Measurements from ENCODE around the gene ST6GAL2. TPM values are rescaled to one million over a fixed set of nuclear protein-coding genes. Genes with fewer than 3 reads are reported as not detected.

ST6GAL2 gene, protein sequence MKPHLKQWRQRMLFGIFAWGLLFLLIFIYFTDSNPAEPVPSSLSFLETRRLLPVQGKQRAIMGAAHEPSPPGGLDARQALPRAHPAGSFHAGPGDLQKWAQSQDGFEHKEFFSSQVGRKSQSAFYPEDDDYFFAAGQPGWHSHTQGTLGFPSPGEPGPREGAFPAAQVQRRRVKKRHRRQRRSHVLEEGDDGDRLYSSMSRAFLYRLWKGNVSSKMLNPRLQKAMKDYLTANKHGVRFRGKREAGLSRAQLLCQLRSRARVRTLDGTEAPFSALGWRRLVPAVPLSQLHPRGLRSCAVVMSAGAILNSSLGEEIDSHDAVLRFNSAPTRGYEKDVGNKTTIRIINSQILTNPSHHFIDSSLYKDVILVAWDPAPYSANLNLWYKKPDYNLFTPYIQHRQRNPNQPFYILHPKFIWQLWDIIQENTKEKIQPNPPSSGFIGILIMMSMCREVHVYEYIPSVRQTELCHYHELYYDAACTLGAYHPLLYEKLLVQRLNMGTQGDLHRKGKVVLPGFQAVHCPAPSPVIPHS
- 0.36 TPM in 1 of 2 replicates, not detected in the other for total RNA-seq

DNA sequence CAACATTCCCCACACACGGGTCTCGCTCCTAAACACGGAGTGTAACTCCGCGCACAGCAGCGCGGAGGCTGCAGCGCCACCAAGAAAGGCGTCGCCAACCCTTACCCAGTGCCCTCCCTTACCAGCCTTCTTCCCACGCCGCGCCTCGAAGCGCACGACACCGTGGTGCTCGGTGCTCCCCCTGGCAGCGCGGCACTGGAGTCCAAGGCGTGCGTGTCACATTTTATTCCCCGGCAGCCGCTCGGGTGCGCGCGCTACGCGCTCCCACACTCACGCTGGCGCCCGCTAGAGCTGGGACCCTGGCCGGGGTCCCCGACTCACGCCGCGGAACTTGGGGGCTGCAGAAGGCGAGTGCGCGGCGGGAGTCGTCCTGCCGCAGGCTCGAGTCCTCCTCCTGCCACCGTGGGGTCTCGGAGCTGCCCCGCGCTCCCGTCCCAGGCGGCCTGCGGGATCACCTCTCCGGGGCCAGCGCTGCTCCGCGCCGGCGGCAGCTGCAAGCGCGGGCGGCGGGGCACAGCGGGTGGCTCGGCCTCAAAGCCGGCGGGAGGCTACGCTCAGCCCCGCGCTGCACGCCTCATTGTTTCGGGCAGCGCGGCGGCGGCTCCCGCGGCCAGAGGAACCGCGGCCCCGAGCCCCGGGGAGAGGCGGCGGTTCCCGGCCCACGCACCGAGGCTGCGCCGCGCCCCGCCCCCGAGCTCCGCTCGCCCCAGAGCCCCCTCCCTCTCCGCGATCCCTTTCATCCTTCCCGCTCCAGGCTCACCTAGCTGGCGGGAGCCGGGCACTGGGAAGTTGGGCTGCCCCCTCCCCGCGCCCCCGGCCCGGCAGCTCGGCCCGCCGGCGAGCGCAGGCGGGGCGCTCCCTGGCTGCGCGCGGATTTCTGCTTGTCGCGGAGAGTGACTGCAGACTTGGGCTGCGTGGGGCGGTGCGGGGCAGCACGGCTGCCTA, at the start of gene ST6GAL2:
Gene ST6GAL2 (minus strand): TSS at position 197 of the 945 bp plus-strand sequence. CDS start 42,190 bp downstream, outside the sequence.
- TF ChIP-seq, protein P1, sequence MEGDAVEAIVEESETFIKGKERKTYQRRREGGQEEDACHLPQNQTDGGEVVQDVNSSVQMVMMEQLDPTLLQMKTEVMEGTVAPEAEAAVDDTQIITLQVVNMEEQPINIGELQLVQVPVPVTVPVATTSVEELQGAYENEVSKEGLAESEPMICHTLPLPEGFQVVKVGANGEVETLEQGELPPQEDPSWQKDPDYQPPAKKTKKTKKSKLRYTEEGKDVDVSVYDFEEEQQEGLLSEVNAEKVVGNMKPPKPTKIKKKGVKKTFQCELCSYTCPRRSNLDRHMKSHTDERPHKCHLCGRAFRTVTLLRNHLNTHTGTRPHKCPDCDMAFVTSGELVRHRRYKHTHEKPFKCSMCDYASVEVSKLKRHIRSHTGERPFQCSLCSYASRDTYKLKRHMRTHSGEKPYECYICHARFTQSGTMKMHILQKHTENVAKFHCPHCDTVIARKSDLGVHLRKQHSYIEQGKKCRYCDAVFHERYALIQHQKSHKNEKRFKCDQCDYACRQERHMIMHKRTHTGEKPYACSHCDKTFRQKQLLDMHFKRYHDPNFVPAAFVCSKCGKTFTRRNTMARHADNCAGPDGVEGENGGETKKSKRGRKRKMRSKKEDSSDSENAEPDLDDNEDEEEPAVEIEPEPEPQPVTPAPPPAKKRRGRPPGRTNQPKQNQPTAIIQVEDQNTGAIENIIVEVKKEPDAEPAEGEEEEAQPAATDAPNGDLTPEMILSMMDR (IDR thresholded peaks at IDR 0.05; ENCODE audit: extremely low read depth, low read depth, low read length) = no peak
- peak within 1 kb of the TSS; percentile 62 for H3K4me3 ChIP-seq (ENCODE audit: insufficient read depth, low read length)
- peak within 1 kb of the TSS; percentile 41 for H2AFZ ChIP-seq (ENCODE audit: low read length)
- H3K36me3 ChIP-seq (ENCODE audit: insufficient read depth, low read length) = no peaks in the 10 kb centered on the region
- H3K27ac ChIP-seq (ENCODE audit: low read depth, low read length) = no peak within 1 kb of the TSS
- H4K20me1 ChIP-seq (ENCODE audit: insufficient read depth, low read length) = peaks cover 2% of the 10 kb centered on the region
- H3K4me1 ChIP-seq (ENCODE audit: insufficient read depth, low read length) = no peaks in the 10 kb centered on the region
- H3K4me2 ChIP-seq (ENCODE audit: insufficient read depth, low read length) = peak within 1 kb of the TSS; percentile 73
- H3K79me2 ChIP-seq (ENCODE audit: insufficient read depth, low read length) = no peaks in the 10 kb centered on the region
- H3K9me3 ChIP-seq (ENCODE audit: low read depth, low read length) = no peaks in the 10 kb centered on the region
- peak; percentile 76 for DNase-seq (ENCODE audit: insufficient read length, low spot score, missing footprints)
- peaks cover 51% of the 10 kb centered on the region for H3K27me3 ChIP-seq (ENCODE audit: insufficient read depth, low read length)

DNA sequence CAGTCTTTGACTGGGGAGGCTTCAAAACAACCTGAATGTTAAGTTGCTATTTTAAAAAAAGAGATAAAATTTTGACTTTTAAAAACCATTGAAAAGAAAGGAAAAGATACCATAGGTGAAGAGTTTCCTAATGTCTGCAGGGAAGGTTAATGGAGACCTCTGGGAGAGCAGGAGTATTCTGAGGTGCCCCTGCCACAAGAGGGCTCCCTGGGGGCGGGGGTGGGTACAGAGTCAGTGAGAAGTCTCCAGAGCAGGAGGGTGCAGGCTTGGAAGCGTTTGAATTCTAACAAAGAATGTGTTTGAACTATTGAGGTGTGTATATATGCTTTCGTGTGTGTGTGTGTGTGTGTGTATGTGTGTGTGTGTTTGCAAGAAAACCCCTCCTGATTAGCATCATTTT, 46.7 kb upstream of the ST6GAL2 start:
- Histone ChIP-seq H3K4me1 (ENCODE audit: insufficient read depth, low read length) (no peaks in the 10 kb centered on the region), H4K20me1 (ENCODE audit: insufficient read depth, low read length) (no peaks in the 10 kb centered on the region), H3K27me3 (ENCODE audit: insufficient read depth, low read length) (no peaks in the 10 kb centered on the region), H3K4me3 (ENCODE audit: insufficient read depth, low read length) (no peak overlapping the region), H3K9me3 (ENCODE audit: low read depth, low read length) (no peaks in the 10 kb centered on the region), H2AFZ (ENCODE audit: low read length) (no peak overlapping the region), H3K79me2 (ENCODE audit: insufficient read depth, low read length) (no peaks in the 10 kb centered on the region), H3K27ac (ENCODE audit: low read depth, low read length) (no peak overlapping the region), H3K36me3 (ENCODE audit: insufficient read depth, low read length) (no peaks in the 10 kb centered on the region), H3K4me2 (ENCODE audit: insufficient read depth, low read length) (no peak overlapping the region)
- TF ChIP-seq, protein P1 (IDR thresholded peaks at IDR 0.05; ENCODE audit: extremely low read depth, low read depth, low read length) = no peak
- DNase-seq (ENCODE audit: insufficient read length, low spot score, missing footprints) = no peak

DNA sequence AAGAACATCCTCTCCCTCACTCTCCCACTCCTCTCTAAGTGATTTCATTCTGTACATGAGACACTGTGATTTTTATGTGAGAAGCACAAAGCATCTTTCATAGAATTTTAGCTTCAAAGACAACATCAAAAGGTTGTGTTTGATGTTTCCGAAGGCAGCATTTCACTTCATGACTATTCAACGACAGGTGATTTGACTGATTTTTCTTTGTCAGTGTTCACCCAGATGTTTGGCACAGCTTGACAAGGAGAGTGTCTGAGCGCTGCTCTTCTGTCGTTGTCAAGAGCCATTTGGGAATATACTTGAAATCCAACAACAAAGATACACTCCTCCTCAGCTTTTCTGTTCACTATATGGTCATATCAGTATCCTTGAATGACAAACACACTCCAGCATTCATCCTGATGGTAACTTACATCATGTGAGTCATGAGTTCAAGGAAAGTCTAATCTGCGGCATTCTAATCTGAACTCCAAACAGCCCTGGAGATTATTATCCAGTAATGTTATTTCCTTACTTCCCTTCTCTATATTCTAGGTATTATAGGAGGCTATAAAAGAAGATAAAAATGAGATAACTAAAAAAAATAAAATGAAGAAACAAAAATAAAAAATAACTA, 45.9 kb upstream of the ST6GAL2 start:
- Histone ChIP-seq H3K27ac (ENCODE audit: low read depth, low read length) (no peak overlapping the region), H3K27me3 (ENCODE audit: insufficient read depth, low read length) (no peaks in the 10 kb centered on the region), H3K36me3 (ENCODE audit: insufficient read depth, low read length) (no peaks in the 10 kb centered on the region), H3K4me3 (ENCODE audit: insufficient read depth, low read length) (no peak overlapping the region), H3K79me2 (ENCODE audit: insufficient read depth, low read length) (no peaks in the 10 kb centered on the region), H3K4me2 (ENCODE audit: insufficient read depth, low read length) (no peak overlapping the region), H2AFZ (ENCODE audit: low read length) (no peak overlapping the region), H4K20me1 (ENCODE audit: insufficient read depth, low read length) (no peaks in the 10 kb centered on the region), H3K9me3 (ENCODE audit: low read depth, low read length) (no peaks in the 10 kb centered on the region), H3K4me1 (ENCODE audit: insufficient read depth, low read length) (no peaks in the 10 kb centered on the region)
- peak; percentile 5 for DNase-seq (ENCODE audit: insufficient read length, low spot score, missing footprints)
- TF ChIP-seq, protein P1 (IDR thresholded peaks at IDR 0.05; ENCODE audit: extremely low read depth, low read depth, low read length) = no peak

Measured in osteoblast (primary cell).